Fibroblast of villous mesenchyme (primary cell): Measurements from ENCODE around the gene C3orf70. TPM values are rescaled to one million over a fixed set of nuclear protein-coding genes. Genes with fewer than 3 reads are reported as not detected.

Source experiments
- total RNA-seq: library from RNA; depleted of rRNA; stranded (reverse); fragments of >200 nt; gene quantifications from 2 replicates; pipeline ENCODE4 v1.2.3, GENCODE V29; 2012

The C3orf70 gene
- total RNA-seq, 1 donor = 2.2 TPM

Other genes with a start within 250 kb of the C3orf70 start
- 2.9 and 6.5 TPM in 2 replicates for gene EHHADH, start 101.0 kb upstream of the C3orf70 start, total RNA-seq
- gene MAP3K13, start 210.1 kb upstream of the C3orf70 start, total RNA-seq = 11.6 and 22.9 TPM in 2 replicates